DMS153 (cell line): ENCODE measurements around the gene CYP26B1.

Experiments used
- DNase-seq: peaks from one replicate; lab custom pipeline; 2025; lab: John Stamatoyannopoulos, UW

Gene CYP26B1

GRCh38 chr2:72141032-72141645 lies 6.5 kb downstream of the CYP26B1 start:
- no peak for DNase-seq

- DNase-seq, result no peak
These were observed 7.1 kb downstream of the CYP26B1 start for GRCh38 chr2:72140621-72140960.

- no peak for DNase-seq
These were observed 7.6 kb downstream of the CYP26B1 start for GRCh38 chr2:72139874-72140620.

- no peak for DNase-seq
These were observed 8.2 kb downstream of the CYP26B1 start for GRCh38 chr2:72139471-72139873.

- no peak for DNase-seq
These were observed 8.7 kb downstream of the CYP26B1 start for GRCh38 chr2:72138921-72139381.

- no peak for DNase-seq
These were observed 9.4 kb downstream of the CYP26B1 start for GRCh38 chr2:72138011-72138881.

- DNase-seq, result no peak
These were observed 10.1 kb downstream of the CYP26B1 start for GRCh38 chr2:72137498-72138010.

- no peak for DNase-seq
These were observed 10.6 kb downstream of the CYP26B1 start for GRCh38 chr2:72136933-72137497.

- no peak for DNase-seq
These were observed 11.3 kb downstream of the CYP26B1 start for GRCh38 chr2:72136331-72136730.

- no peak for DNase-seq
These were observed 11.7 kb downstream of the CYP26B1 start for GRCh38 chr2:72135921-72136320.

GRCh38 chr2:72134997-72135800 lies 12.5 kb downstream of the CYP26B1 start:
- DNase-seq, result no peak

GRCh38 chr2:72134408-72134996 lies 13.2 kb downstream of the CYP26B1 start:
- DNase-seq, result no peak

GRCh38 chr2:72133721-72134407 lies 13.8 kb downstream of the CYP26B1 start:
- no peak for DNase-seq

- no peak for DNase-seq
These were observed 14.5 kb downstream of the CYP26B1 start for GRCh38 chr2:72132981-72133720.

- no peak for DNase-seq
These were observed 15.5 kb downstream of the CYP26B1 start for GRCh38 chr2:72131916-72132841.

GRCh38 chr2:72131371-72131891 lies 16.2 kb downstream of the CYP26B1 start:
- no peak for DNase-seq

GRCh38 chr2:72130659-72131360 lies 16.9 kb downstream of the CYP26B1 start:
- no peak for DNase-seq
